Left ventricle myocardium inferior (tissue), 1 donor: ENCODE data around the gene RUVBL2. TPM values are rescaled to one million over a fixed set of nuclear protein-coding genes. Genes with fewer than 3 reads are reported as not detected.
"Not testable (repeated sequence)": the region's sequence is repeated elsewhere in the genome, so short reads cannot be mapped to it uniquely, and the experiment has no call there.

Source experiments
- DNase-seq: peaks from one replicate; pipeline ENCODE4 v3.0.0-alpha.2; 2020
- H3K27ac ChIP-seq: fragments of 200-600 bp; replicated peaks from 2 replicates; pipeline ENCODE4 v1.8.0; 2021
- H3K27me3 ChIP-seq: fragments of 200-600 bp; 2 replicates; pipeline ENCODE4 v1.8.0; 2021; ENCODE audit warnings: low read depth
- H3K36me3 ChIP-seq: fragments of 200-600 bp; 2 replicates; pipeline ENCODE4 v1.8.0; 2021
- H3K4me1 ChIP-seq: fragments of 200-600 bp; 2 replicates; pipeline ENCODE4 v1.8.0; 2021
- H3K4me3 ChIP-seq: fragments of 200-600 bp; 2 replicates; pipeline ENCODE4 v1.8.0; 2021; ENCODE audit warnings: mild to moderate bottlenecking, moderate library complexity
- H3K9me3 ChIP-seq: fragments of 200-600 bp; replicated peaks from 2 replicates; pipeline ENCODE4 v1.8.0; 2021
- CTCF ChIP-seq: fragments of 200-600 bp; IDR thresholded peaks from 2 replicates; pipeline ENCODE4 v1.8.0; 2021; ENCODE audit warnings: antibody characterized with exemption, mild to moderate bottlenecking, borderline replicate concordance
- intact Hi-C: fragments of 100-400 bp; cut with micrococcal nuclease; formaldehyde crosslinking; loops from one replicate; pipeline ENCODE4 v1.11.0; 2022
- total RNA-seq: library from RNA; stranded (reverse); fragmentation: NEBNext Ultra II Directional; extraction: Animal tissue kit (Norgen Biotek cat#: 25700); gene quantifications from one replicate; pipeline ENCODE4 v1.2.1, GENCODE V29; 2021
- donor health status: DM: no; HTN: yes; CAD: no; lungs with severe emphysema.

Gene RUVBL2
- total RNA-seq, 1 donor from 2014 or later, result 44.4 TPM

- H3K9me3 ChIP-seq, result no peaks in the 10 kb centered on the region
- peak within 1 kb of the TSS; percentile 63 for H3K4me3 ChIP-seq
- DNase-seq, result no peak
- peaks cover 30% of the 10 kb centered on the region for H3K27me3 ChIP-seq
- H3K27ac ChIP-seq, result no peak within 1 kb of the TSS
- H3K36me3 ChIP-seq, result peaks cover 33% of the 10 kb centered on the region
- peaks cover 27% of the 10 kb centered on the region for H3K4me1 ChIP-seq
- intact Hi-C loops, result no loop called here
- TF ChIP-seq CTCF, result no peak
Observed at GRCh38 chr19:49017041-49017665, 23.5 kb downstream of the RUVBL2 start, which contains the start of gene LHB. TSS of gene LHB (minus strand) at chr19:49017091. CDS start at chr19:49017081, 10 bp downstream.

- Histone ChIP-seq H3K4me1 (peaks cover 27% of the 10 kb centered on the region), H3K9me3 (no peaks in the 10 kb centered on the region), H3K36me3 (peaks cover 29% of the 10 kb centered on the region), H3K27ac (no peak overlapping the region), H3K27me3 (peaks cover 34% of the 10 kb centered on the region), H3K4me3 (peak overlapping the region; percentile 63)
- TF ChIP-seq CTCF, result peak; percentile 66
- DNase-seq, result peak; percentile 36
- intact Hi-C loops, result no loop called here
Observed at GRCh38 chr19:49017666-49018351, 24.1 kb downstream of the RUVBL2 start.

GRCh38 chr19:49018388-49019241, 24.9 kb downstream of the RUVBL2 start:
- Histone ChIP-seq H3K4me1 (peaks cover 27% of the 10 kb centered on the region), H3K36me3 (peaks cover 25% of the 10 kb centered on the region), H3K27me3 (peaks cover 34% of the 10 kb centered on the region), H3K4me3 (peak overlapping the region; percentile 63)
- intact Hi-C loops, H3K9me3 ChIP-seq, DNase-seq, H3K27ac ChIP-seq: not testable (repeated sequence)

- TF ChIP-seq CTCF, result no peak
- Histone ChIP-seq H3K27ac (no peak overlapping the region), H3K4me1 (peaks cover 27% of the 10 kb centered on the region), H3K9me3 (no peaks in the 10 kb centered on the region), H3K4me3 (peak overlapping the region; percentile 63), H3K27me3 (peaks cover 34% of the 10 kb centered on the region), H3K36me3 (peaks cover 19% of the 10 kb centered on the region)
- peak; percentile 75 for DNase-seq
- intact Hi-C loops, result no loop called here
Observed at GRCh38 chr19:49019242-49019932, 25.7 kb downstream of the RUVBL2 start.

GRCh38 chr19:49020342-49020741, 26.7 kb downstream of the RUVBL2 start:
- intact Hi-C loops, result no loop called here
- no peak for TF ChIP-seq CTCF
- DNase-seq, result no peak

More at GRCh38 chr19:49020342-49020741, 26.7 kb downstream of the RUVBL2 start:
- Histone ChIP-seq H3K27me3 (peaks cover 34% of the 10 kb centered on the region), H3K36me3 (peaks cover 10% of the 10 kb centered on the region), H3K4me3 (no peak overlapping the region), H3K4me1 (peaks cover 27% of the 10 kb centered on the region), H3K27ac (no peak overlapping the region), H3K9me3 (no peaks in the 10 kb centered on the region)
